Tibial artery (tissue), 4 donors: Measurements from ENCODE around the gene FNDC7.

ENCODE experiments used
- DNase-seq, 2 donors: peaks; one replicate each; pipeline ENCODE4 v3.0.0-alpha.2; 2019
- H3K27ac ChIP-seq, 2 donors: fragments of 200-600 bp; sonication (generic) in 1 of 2; 1 replicate in 1 of 2; 2 replicates in 1 of 2; pipeline ENCODE4 v1.5.1; 2018 to 2019; ENCODE audit warnings: mild to moderate bottlenecking in 1 of 2
- H3K27me3 ChIP-seq, 2 donors: fragments of 200-600 bp; sonication (generic) in 1 of 2; one replicate each; pipeline versions ENCODE4 v1.5.1 to v1.6.0; 2016 to 2019
- H3K36me3 ChIP-seq, 3 donors: fragments of 200-600 bp; sonication (generic) in 2 of 3; one replicate each; pipeline ENCODE4 v1.5.1; 2016 to 2019; ENCODE audit warnings: mild to moderate bottlenecking in 2 of 3
- H3K4me1 ChIP-seq, 4 donors: fragments of 200-600 bp; sonication (generic) in 2 of 4; 1 replicate in 3 of 4; 2 replicates in 1 of 4; pipeline ENCODE4 v1.5.1; 2016 to 2019
- H3K4me3 ChIP-seq, 2 donors: fragments of 200-600 bp; sonication (generic) in 1 of 2; 1 replicate in 1 of 2; 2 replicates in 1 of 2; pipeline ENCODE4 v1.5.1; 2018 to 2019; ENCODE audit warnings: mild to moderate bottlenecking in 2 of 2
- H3K9me3 ChIP-seq, 3 donors: fragments of 200-600 bp; sonication (generic) in 1 of 3; one replicate each; pipeline ENCODE4 v1.5.1; 2016 to 2019
- CTCF ChIP-seq, 2 experiments: fragments of 200-600 bp in 1 of 2; fragments of 450-650 bp in 1 of 2; IDR thresholded peaks; one replicate each; pipeline ENCODE4 v1.5.1; 2017 to 2019; ENCODE audit warnings: antibody characterized with exemption in 2 of 2, mild to moderate bottlenecking in 1 of 2, moderate library complexity in 1 of 2
- intact Hi-C: fragments of 100-400 bp; cut with DNase I; formaldehyde crosslinking; loops from one replicate; pipeline ENCODE4 v1.15.0; 2023; ENCODE audit warnings: low total_unique reads

FNDC7 gene

DNA sequence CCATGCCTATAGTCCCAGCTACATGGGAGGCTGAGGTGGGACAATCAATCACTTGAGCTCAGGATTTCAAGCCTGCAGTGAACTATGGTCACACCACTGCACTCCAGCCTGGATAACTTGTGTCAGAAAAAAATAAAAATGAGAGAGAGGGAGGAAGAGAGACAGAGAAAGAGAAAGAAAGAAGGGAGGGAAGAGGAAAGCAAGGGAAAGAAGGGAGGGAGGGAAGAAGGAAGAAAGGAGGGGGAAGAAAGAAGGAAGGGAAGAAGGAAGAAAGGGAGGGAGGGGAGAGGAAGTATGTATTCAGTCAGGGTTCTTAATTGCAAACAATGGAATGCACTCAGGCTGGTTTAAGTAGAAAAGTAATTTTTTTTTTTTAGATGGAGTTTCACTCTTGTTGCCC is 43.9 kb upstream of the FNDC7 start:
- Histone ChIP-seq H3K4me3 (no peak overlapping the region), H3K27me3 (peaks cover 0 to 18% of the 10 kb centered on the region in 2 donors), H3K9me3 (no peaks in the 10 kb centered on the region), H3K36me3 (no peaks in the 10 kb centered on the region), H3K4me1 (no peaks in the 10 kb centered on the region), H3K27ac (no peak overlapping the region)
- intact Hi-C loops, result no loop called here
- no peak for TF ChIP-seq CTCF (IDR thresholded peaks at IDR 0.05)
- DNase-seq, result no peak

DNA sequence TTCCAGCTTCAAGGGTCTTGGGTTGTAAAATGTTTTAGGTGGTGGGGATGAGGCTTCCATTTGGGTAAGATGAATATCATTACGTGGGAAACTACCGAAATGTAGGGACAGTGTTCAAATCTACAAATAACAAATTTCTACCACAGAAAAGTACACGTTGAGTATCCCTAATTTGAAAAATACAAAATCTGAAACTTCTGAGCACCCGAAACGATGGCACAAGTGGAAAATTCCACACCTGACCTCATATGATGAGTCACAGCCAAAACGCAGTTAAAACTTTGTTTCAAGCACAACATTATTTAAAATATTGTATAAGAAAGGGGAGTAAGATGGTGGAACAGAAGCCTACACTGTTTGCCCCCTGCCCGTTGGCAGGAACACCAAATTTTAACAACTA is 43.0 kb upstream of the FNDC7 start:
- no peaks in the 10 kb centered on the region for H3K9me3 ChIP-seq
- no peak for DNase-seq
- H3K36me3 ChIP-seq, result no peaks in the 10 kb centered on the region
- no peak overlapping the region for H3K27ac ChIP-seq
- no peak for TF ChIP-seq CTCF (IDR thresholded peaks at IDR 0.05)
- H3K27me3 ChIP-seq, result peaks cover 0 to 18% of the 10 kb centered on the region in 2 donors
- no peaks in the 10 kb centered on the region for H3K4me1 ChIP-seq
- H3K4me3 ChIP-seq, result no peak overlapping the region
- intact Hi-C loops, result no loop called here

DNA sequence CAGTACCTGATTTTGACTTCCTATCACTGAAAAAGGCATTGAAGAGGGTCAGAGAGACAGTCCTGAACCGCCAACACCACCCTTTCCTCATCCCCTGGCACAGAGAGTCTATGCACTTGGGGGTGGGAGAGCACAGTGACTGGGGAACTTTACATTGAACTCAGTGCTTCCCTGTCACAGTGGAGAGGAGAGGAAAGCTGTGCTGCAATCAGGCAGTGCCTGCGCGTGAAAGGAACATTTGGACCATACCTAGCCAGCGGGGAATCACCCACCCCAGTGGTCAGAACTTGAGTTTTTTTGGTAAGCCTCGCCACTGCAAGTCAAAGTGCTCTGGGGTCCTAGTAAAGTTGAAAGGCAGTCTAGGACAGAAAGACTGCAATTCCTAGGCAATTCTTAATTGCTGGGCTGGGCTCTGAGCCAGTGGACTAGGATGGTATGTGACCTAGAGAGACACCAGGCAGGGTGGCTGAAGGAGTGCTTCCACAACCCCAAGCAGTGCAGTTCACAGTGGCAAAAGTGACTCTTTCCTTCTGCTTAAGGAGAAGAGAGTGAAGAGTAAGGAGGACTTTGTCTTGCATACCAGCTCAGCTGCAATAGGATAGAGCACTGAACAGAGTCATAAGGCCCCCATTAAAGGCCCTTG is 42.5 kb upstream of the FNDC7 start:
- H3K4me1 ChIP-seq, result no peaks in the 10 kb centered on the region
- intact Hi-C loops, result no loop called here
- no peak for DNase-seq
- H3K36me3 ChIP-seq, result no peaks in the 10 kb centered on the region
- H3K27me3 ChIP-seq, result peaks cover 0 to 18% of the 10 kb centered on the region in 2 donors
- no peak overlapping the region for H3K27ac ChIP-seq
- no peaks in the 10 kb centered on the region for H3K9me3 ChIP-seq
- no peak for TF ChIP-seq CTCF (IDR thresholded peaks at IDR 0.05)
- no peak overlapping the region for H3K4me3 ChIP-seq

DNA sequence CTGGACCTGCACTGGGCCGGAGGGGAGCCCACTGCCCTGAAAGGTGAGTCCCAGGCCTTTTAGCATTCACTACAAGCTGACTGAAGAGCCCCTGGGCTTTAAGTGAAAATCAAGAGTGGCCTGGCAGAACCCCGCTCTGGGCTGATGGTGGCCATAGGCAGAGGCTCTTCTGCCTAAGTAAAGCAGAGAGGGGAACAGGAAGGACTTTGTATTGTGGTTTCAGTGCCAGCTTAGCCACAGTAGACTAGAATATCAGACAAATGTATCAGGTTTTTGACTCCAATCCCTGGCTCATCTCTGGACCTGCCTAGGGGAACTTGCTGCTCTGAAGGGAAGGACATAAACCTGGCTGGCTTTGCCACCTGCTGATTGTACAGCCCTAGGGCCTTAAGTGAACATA is 41.6 kb upstream of the FNDC7 start:
- H3K4me1 ChIP-seq, result no peaks in the 10 kb centered on the region
- no peak overlapping the region for H3K4me3 ChIP-seq
- TF ChIP-seq CTCF (IDR thresholded peaks at IDR 0.05), result no peak
- H3K27ac ChIP-seq, result no peak overlapping the region
- intact Hi-C loops, result no loop called here
- H3K27me3 ChIP-seq, result peaks cover 0 to 18% of the 10 kb centered on the region in 2 donors
- H3K36me3 ChIP-seq, result no peaks in the 10 kb centered on the region
- no peaks in the 10 kb centered on the region for H3K9me3 ChIP-seq
- no peak for DNase-seq

- TF ChIP-seq CTCF (IDR thresholded peaks at IDR 0.05), result no peak
- H3K9me3 ChIP-seq, result no peaks in the 10 kb centered on the region
- H3K4me3 ChIP-seq, result no peak overlapping the region
- H3K36me3 ChIP-seq, result no peaks in the 10 kb centered on the region
- intact Hi-C loops, result no loop called here
- H3K4me1 ChIP-seq, result no peaks in the 10 kb centered on the region
- no peak overlapping the region for H3K27ac ChIP-seq
- H3K27me3 ChIP-seq, result no peaks in the 10 kb centered on the region
- peak in 1 of 2 donors; percentile 42 for DNase-seq
These were observed 34.0 kb upstream of the FNDC7 start for GRCh38 chr1:108678706-108679105.
